Omental fat pad (tissue), 4 donors: ENCODE measurements around the gene NFIX. TPM values are rescaled to one million over a fixed set of nuclear protein-coding genes. Genes with fewer than 3 reads are reported as not detected.

ENCODE experiments used
- ATAC-seq: fragments of 150-250 bp; one replicate; pipeline ENCODE4 v1.9.1; 2016; ENCODE audit warnings: mild to moderate bottlenecking, moderate library complexity; ENCODE audit not compliant: low FRiP score
- DNase-seq: peaks from one replicate; pipeline ENCODE4 v3.0.0-alpha.2; 2019; ENCODE audit warnings: low spot score
- CTCF ChIP-seq, 3 donors: fragments of 450-650 bp; IDR thresholded peaks; one replicate each; pipeline ENCODE4 v1.5.1; 2016 to 2017; ENCODE audit warnings: antibody characterized with exemption in 3 of 3, mild to moderate bottlenecking in 3 of 3, moderate library complexity in 2 of 3
- total RNA-seq, 4 donors: library from RNA; depleted of rRNA; stranded (reverse); fragments of >200 nt; gene quantifications; one replicate each; pipeline ENCODE4 v1.1.0, GENCODE V29; 2016

NFIX gene
- total RNA-seq, result 10 to 100 TPM; 39.5 to 53.1 (median 43.0) TPM

- peak; percentile 26 for ATAC-seq
- no peak for DNase-seq
- TF ChIP-seq CTCF (IDR thresholded peaks at IDR 0.05), result no peak
Measured at GRCh38 chr19:12994701-12995595, at the start of gene NFIX. TSS of gene NFIX (plus strand) at chr19:12995475. CDS start at chr19:12995838, 363 bp downstream.

GRCh38 chr19:12945479-12946091 lies 49.7 kb upstream of the NFIX start, which contains the start of gene RAD23A:
TSS of gene RAD23A (plus strand) at chr19:12945862. CDS start at chr19:12945949, 87 bp downstream.
- no peak for TF ChIP-seq CTCF (IDR thresholded peaks at IDR 0.05)
- ATAC-seq (peak; percentile 91), DNase-seq (peak; percentile 98)

GRCh38 chr19:12946092-12946721 lies 49.1 kb upstream of the NFIX start:
- ATAC-seq, result peak; percentile 77
- TF ChIP-seq CTCF (IDR thresholded peaks at IDR 0.05), result no peak
- DNase-seq, result no peak

GRCh38 chr19:12946731-12947496 lies 48.4 kb upstream of the NFIX start:
- no peak for TF ChIP-seq CTCF (IDR thresholded peaks at IDR 0.05)
- ATAC-seq (no peak), DNase-seq (no peak)

GRCh38 chr19:12947702-12948611 lies 47.3 kb upstream of the NFIX start:
- DNase-seq, result no peak
- ATAC-seq, result no peak
- no peak for TF ChIP-seq CTCF (IDR thresholded peaks at IDR 0.05)
